GM12872 (cell line): ENCODE results near the gene RABGAP1L.

Experiments
- CTCF ChIP-seq: IDR thresholded peaks from 3 replicates; pipeline ENCODE4 v1.5.1; 2011; ENCODE audit warnings: low read depth, mild to moderate bottlenecking, low read length, moderate library complexity; ENCODE audit not compliant: insufficient read depth

Gene RABGAP1L

GRCh38 chr1:174871886-174872285 is 712.6 kb downstream of the RABGAP1L start:
- no peak for TF ChIP-seq CTCF

- TF ChIP-seq CTCF = no peak
These were observed 713.3 kb downstream of the RABGAP1L start for GRCh38 chr1:174872615-174873058.

GRCh38 chr1:174874331-174875053 is 715.2 kb downstream of the RABGAP1L start:
- no peak for TF ChIP-seq CTCF

GRCh38 chr1:174875306-174875705 is 716.0 kb downstream of the RABGAP1L start:
- TF ChIP-seq CTCF = no peak

GRCh38 chr1:174877208-174877673 is 717.9 kb downstream of the RABGAP1L start:
- TF ChIP-seq CTCF = no peak

GRCh38 chr1:174880171-174880570 is 720.9 kb downstream of the RABGAP1L start:
- no peak for TF ChIP-seq CTCF

GRCh38 chr1:174883409-174883808 is 724.1 kb downstream of the RABGAP1L start:
- TF ChIP-seq CTCF = no peak

- no peak for TF ChIP-seq CTCF
These were observed 724.7 kb downstream of the RABGAP1L start for GRCh38 chr1:174884038-174884437.
